HepG2 (cell line): ENCODE measurements around the gene DHCR7. TPM values are rescaled to one million over a fixed set of nuclear protein-coding genes. Genes with fewer than 3 reads are reported as not detected.

Experiments used
- AGO2 ChIP-seq: fragments of 200-400 bp; formaldehyde crosslinking; optimal IDR thresholded peaks from 2 replicates; pipeline ENCODE3; 2017; ENCODE audit warnings: mild to moderate bottlenecking, low read depth, low read length, moderate library complexity
- HDAC2 ChIP-seq: sonication (generic); formaldehyde crosslinking; IDR thresholded peaks from 2 replicates; pipeline ENCODE4 v1.4.0; 2020; ENCODE audit warnings: missing genetic modification reagents
- MYNN ChIP-seq: sonication (generic); formaldehyde crosslinking; IDR thresholded peaks from 2 replicates; pipeline ENCODE4 v1.4.0; 2020; ENCODE audit warnings: mild to moderate bottlenecking, low read depth, missing genetic modification reagents
- NCOA1 ChIP-seq: sonication (generic); formaldehyde crosslinking; IDR thresholded peaks from 2 replicates; pipeline ENCODE4 v1.9.0; 2021; ENCODE audit warnings: missing genetic modification reagents
- NFE2 ChIP-seq: sonication (generic); formaldehyde crosslinking; IDR thresholded peaks from 2 replicates; pipeline ENCODE4 v1.4.0; 2020; ENCODE audit warnings: missing genetic modification reagents
- RFX1 ChIP-seq: fragments of 450-650 bp; IDR thresholded peaks from 2 replicates; pipeline ENCODE4 v1.6.1; 2017
- polyA plus RNA-seq, 8 experiments: library from polyadenylated mRNA; depleted of rRNA in 3 of 8; stranded (reverse) in 7 of 8; unstranded in 1 of 8; fragments of >200 nt; fragmentation: Illumina TruSeq in 4 of 8; extraction: Trizol in 4 of 8; gene quantifications; 2 replicates each; pipeline versions ENCODE4 v1.2.1 to v1.2.3, GENCODE V29; 2011 to 2016; ENCODE audit warnings: low read depth in 4 of 8, missing spikeins in 1 of 8, mixed read lengths in 1 of 8; ENCODE audit not compliant: insufficient read depth in 1 of 8
- total RNA-seq, 5 experiments: library from RNA; depleted of rRNA; stranded (reverse); fragments of >200 nt; fragmentation: Illumina TruSeq; extraction: Trizol; gene quantifications; 2 replicates each; pipeline ENCODE4 v1.2.3, GENCODE V29; 2016; ENCODE audit warnings: low read depth in 1 of 5
- TF ChIP-seq, protein P1 (sequence below): sonication (generic); formaldehyde crosslinking; IDR thresholded peaks from one replicate; pipeline ENCODE4 v1.5.1; 2020; ENCODE audit warnings: mild to moderate bottlenecking, missing genetic modification reagents; ENCODE audit errors: not compliant biosample characterization
- TF ChIP-seq, protein P2 (sequence below): sonication (generic); formaldehyde crosslinking; conservative IDR thresholded peaks from 2 replicates; pipeline ENCODE4 v1.4.0; 2020; ENCODE audit warnings: missing genetic modification reagents
- TF ChIP-seq, protein P3 (sequence below): sonication (generic); formaldehyde crosslinking; IDR thresholded peaks from 2 replicates; pipeline ENCODE4 v1.4.0; 2020; ENCODE audit warnings: missing genetic modification reagents

Gene DHCR7
- total and polyA plus RNA-seq, 2 of the 13 experiments (the other 11 are each of a cell fraction or from before 2014, with no cell fraction given): 96.0 to 143 TPM

- TF ChIP-seq, protein P1, sequence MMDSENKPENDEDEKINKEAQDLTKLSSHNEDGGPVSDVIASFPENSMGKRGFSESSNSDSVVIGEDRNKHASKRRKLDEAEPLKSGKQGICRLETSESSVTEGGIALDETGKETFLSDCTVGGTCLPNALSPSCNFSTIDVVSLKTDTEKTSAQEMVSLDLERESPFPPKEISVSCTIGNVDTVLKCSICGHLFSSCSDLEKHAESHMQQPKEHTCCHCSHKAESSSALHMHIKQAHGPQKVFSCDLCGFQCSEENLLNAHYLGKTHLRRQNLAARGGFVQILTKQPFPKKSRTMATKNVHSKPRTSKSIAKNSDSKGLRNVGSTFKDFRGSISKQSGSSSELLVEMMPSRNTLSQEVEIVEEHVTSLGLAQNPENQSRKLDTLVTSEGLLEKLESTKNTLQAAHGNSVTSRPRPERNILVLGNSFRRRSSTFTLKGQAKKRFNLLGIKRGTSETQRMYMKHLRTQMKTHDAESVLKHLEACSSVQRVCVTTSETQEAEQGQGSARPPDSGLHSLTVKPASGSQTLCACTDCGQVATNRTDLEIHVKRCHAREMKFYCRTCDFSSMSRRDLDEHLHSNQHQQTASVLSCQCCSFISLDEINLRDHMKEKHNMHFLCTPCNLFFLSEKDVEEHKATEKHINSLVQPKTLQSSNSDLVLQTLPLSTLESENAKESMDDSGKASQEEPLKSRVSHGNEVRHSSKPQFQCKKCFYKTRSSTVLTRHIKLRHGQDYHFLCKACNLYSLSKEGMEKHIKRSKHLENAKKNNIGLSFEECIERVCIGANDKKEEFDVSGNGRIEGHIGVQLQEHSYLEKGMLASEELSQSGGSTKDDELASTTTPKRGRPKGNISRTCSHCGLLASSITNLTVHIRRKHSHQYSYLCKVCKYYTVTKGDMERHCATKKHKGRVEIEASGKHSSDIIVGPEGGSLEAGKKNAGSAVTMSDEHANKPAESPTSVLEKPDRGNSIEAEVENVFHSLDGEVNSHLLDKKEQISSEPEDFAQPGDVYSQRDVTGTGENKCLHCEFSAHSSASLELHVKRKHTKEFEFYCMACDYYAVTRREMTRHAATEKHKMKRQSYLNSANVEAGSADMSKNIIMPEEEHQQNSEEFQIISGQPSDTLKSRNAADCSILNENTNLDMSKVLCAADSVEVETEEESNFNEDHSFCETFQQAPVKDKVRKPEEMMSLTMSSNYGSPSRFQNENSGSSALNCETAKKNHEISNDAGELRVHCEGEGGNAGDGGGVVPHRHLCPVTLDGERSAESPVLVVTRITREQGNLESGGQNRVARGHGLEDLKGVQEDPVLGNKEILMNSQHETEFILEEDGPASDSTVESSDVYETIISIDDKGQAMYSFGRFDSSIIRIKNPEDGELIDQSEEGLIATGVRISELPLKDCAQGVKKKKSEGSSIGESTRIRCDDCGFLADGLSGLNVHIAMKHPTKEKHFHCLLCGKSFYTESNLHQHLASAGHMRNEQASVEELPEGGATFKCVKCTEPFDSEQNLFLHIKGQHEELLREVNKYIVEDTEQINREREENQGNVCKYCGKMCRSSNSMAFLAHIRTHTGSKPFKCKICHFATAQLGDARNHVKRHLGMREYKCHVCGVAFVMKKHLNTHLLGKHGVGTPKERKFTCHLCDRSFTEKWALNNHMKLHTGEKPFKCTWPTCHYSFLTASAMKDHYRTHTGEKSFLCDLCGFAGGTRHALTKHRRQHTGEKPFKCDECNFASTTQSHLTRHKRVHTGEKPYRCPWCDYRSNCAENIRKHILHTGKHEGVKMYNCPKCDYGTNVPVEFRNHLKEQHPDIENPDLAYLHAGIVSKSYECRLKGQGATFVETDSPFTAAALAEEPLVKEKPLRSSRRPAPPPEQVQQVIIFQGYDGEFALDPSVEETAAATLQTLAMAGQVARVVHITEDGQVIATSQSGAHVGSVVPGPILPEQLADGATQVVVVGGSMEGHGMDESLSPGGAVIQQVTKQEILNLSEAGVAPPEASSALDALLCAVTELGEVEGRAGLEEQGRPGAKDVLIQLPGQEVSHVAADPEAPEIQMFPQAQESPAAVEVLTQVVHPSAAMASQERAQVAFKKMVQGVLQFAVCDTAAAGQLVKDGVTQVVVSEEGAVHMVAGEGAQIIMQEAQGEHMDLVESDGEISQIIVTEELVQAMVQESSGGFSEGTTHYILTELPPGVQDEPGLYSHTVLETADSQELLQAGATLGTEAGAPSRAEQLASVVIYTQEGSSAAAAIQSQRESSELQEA (CRISPR knock-in tag): no peak
- TF ChIP-seq AGO2 (no peak), MYNN (CRISPR knock-in tag) (no peak), RFX1 (no peak), NFE2 (CRISPR knock-in tag) (no peak), HDAC2 (CRISPR knock-in tag) (no peak), NCOA1 (CRISPR knock-in tag) (no peak)
- TF ChIP-seq, protein P2, sequence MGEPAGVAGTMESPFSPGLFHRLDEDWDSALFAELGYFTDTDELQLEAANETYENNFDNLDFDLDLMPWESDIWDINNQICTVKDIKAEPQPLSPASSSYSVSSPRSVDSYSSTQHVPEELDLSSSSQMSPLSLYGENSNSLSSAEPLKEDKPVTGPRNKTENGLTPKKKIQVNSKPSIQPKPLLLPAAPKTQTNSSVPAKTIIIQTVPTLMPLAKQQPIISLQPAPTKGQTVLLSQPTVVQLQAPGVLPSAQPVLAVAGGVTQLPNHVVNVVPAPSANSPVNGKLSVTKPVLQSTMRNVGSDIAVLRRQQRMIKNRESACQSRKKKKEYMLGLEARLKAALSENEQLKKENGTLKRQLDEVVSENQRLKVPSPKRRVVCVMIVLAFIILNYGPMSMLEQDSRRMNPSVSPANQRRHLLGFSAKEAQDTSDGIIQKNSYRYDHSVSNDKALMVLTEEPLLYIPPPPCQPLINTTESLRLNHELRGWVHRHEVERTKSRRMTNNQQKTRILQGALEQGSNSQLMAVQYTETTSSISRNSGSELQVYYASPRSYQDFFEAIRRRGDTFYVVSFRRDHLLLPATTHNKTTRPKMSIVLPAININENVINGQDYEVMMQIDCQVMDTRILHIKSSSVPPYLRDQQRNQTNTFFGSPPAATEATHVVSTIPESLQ (CRISPR knock-in tag): no peak
- TF ChIP-seq, protein P3, sequence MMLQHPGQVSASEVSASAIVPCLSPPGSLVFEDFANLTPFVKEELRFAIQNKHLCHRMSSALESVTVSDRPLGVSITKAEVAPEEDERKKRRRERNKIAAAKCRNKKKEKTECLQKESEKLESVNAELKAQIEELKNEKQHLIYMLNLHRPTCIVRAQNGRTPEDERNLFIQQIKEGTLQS: no peak
These were observed 8.6 kb upstream of the DHCR7 start (continued) for GRCh38 chr11:71456831-71457230.
